ENCODE measurements around the gene MRPL36.

The MRPL36 gene

GRCh38 chr5:1782385-1783215 is 17.0 kb downstream of the MRPL36 start:
- H3K9me3 ChIP-seq (ENCODE audit: control insufficient read depth, low read length) = no peaks in the 10 kb centered on the region

GRCh38 chr5:1781726-1782384 is 17.8 kb downstream of the MRPL36 start:
- Histone ChIP-seq H3K4me3 (ENCODE audit: low read length) (no peak overlapping the region), H3K4me1 (ENCODE audit: control insufficient read depth, insufficient read depth, low read length) (peaks cover 10% of the 10 kb centered on the region), H3K9ac (ENCODE audit: low read length) (no peak overlapping the region), H3K27me3 (replicated peaks; ENCODE audit: control insufficient read depth, insufficient read depth, low read length) (no peaks in the 10 kb centered on the region), H3K36me3 (ENCODE audit: control insufficient read depth, insufficient read depth, low read length, severe bottlenecking) (no peaks in the 10 kb centered on the region), H3K9me3 (ENCODE audit: control insufficient read depth, low read length) (no peaks in the 10 kb centered on the region)
- no peak for DNase-seq (ENCODE audit: low read depth)

More at GRCh38 chr5:1782385-1783215, 17.0 kb downstream of the MRPL36 start:
- no peak overlapping the region for H3K9ac ChIP-seq (ENCODE audit: low read length)
- H3K27me3 ChIP-seq (replicated peaks; ENCODE audit: control insufficient read depth, insufficient read depth, low read length) = no peaks in the 10 kb centered on the region
- peaks cover 10% of the 10 kb centered on the region for H3K4me1 ChIP-seq (ENCODE audit: control insufficient read depth, insufficient read depth, low read length)
- DNase-seq (ENCODE audit: low read depth) = no peak
- no peaks in the 10 kb centered on the region for H3K36me3 ChIP-seq (ENCODE audit: control insufficient read depth, insufficient read depth, low read length, severe bottlenecking)
- no peak overlapping the region for H3K4me3 ChIP-seq (ENCODE audit: low read length)

GRCh38 chr5:1781107-1781506 is 18.5 kb downstream of the MRPL36 start:
- Histone ChIP-seq H3K4me1 (ENCODE audit: control insufficient read depth, insufficient read depth, low read length) (peaks cover 10% of the 10 kb centered on the region), H3K9me3 (ENCODE audit: control insufficient read depth, low read length) (no peaks in the 10 kb centered on the region), H3K36me3 (ENCODE audit: control insufficient read depth, insufficient read depth, low read length, severe bottlenecking) (no peaks in the 10 kb centered on the region), H3K9ac (ENCODE audit: low read length) (no peak overlapping the region), H3K27me3 (replicated peaks; ENCODE audit: control insufficient read depth, insufficient read depth, low read length) (no peaks in the 10 kb centered on the region), H3K4me3 (ENCODE audit: low read length) (no peak overlapping the region)
- no peak for DNase-seq (ENCODE audit: low read depth)

- peaks cover 10% of the 10 kb centered on the region for H3K4me1 ChIP-seq (ENCODE audit: control insufficient read depth, insufficient read depth, low read length)
- no peaks in the 10 kb centered on the region for H3K27me3 ChIP-seq (replicated peaks; ENCODE audit: control insufficient read depth, insufficient read depth, low read length)
- no peaks in the 10 kb centered on the region for H3K36me3 ChIP-seq (ENCODE audit: control insufficient read depth, insufficient read depth, low read length, severe bottlenecking)
- peaks cover 3% of the 10 kb centered on the region for H3K9me3 ChIP-seq (ENCODE audit: control insufficient read depth, low read length)
- no peak overlapping the region for H3K4me3 ChIP-seq (ENCODE audit: low read length)
- DNase-seq (ENCODE audit: low read depth) = peak; percentile 9
- no peak overlapping the region for H3K9ac ChIP-seq (ENCODE audit: low read length)
Measured at GRCh38 chr5:1780614-1780930, 19.1 kb downstream of the MRPL36 start.

- H3K27me3 ChIP-seq (replicated peaks; ENCODE audit: control insufficient read depth, insufficient read depth, low read length) = no peaks in the 10 kb centered on the region
- no peak for DNase-seq (ENCODE audit: low read depth)
- no peak overlapping the region for H3K9ac ChIP-seq (ENCODE audit: low read length)
- H3K4me3 ChIP-seq (ENCODE audit: low read length) = no peak overlapping the region
- H3K4me1 ChIP-seq (ENCODE audit: control insufficient read depth, insufficient read depth, low read length) = peaks cover 10% of the 10 kb centered on the region
- H3K9me3 ChIP-seq (ENCODE audit: control insufficient read depth, low read length) = peaks cover 3% of the 10 kb centered on the region
- no peaks in the 10 kb centered on the region for H3K36me3 ChIP-seq (ENCODE audit: control insufficient read depth, insufficient read depth, low read length, severe bottlenecking)
Measured at GRCh38 chr5:1779782-1780613, 19.6 kb downstream of the MRPL36 start.

GRCh38 chr5:1779021-1779680 is 20.5 kb downstream of the MRPL36 start:
- H3K36me3 ChIP-seq (ENCODE audit: control insufficient read depth, insufficient read depth, low read length, severe bottlenecking) = no peaks in the 10 kb centered on the region
- no peak overlapping the region for H3K9ac ChIP-seq (ENCODE audit: low read length)
- no peaks in the 10 kb centered on the region for H3K27me3 ChIP-seq (replicated peaks; ENCODE audit: control insufficient read depth, insufficient read depth, low read length)
- peaks cover 3% of the 10 kb centered on the region for H3K9me3 ChIP-seq (ENCODE audit: control insufficient read depth, low read length)
- H3K4me3 ChIP-seq (ENCODE audit: low read length) = no peak overlapping the region
- no peak for DNase-seq (ENCODE audit: low read depth)
- peaks cover 10% of the 10 kb centered on the region for H3K4me1 ChIP-seq (ENCODE audit: control insufficient read depth, insufficient read depth, low read length)

- no peaks in the 10 kb centered on the region for H3K27me3 ChIP-seq (replicated peaks; ENCODE audit: control insufficient read depth, insufficient read depth, low read length)
- no peak overlapping the region for H3K4me3 ChIP-seq (ENCODE audit: low read length)
- peaks cover 3% of the 10 kb centered on the region for H3K9me3 ChIP-seq (ENCODE audit: control insufficient read depth, low read length)
- no peak for DNase-seq (ENCODE audit: low read depth)
- H3K36me3 ChIP-seq (ENCODE audit: control insufficient read depth, insufficient read depth, low read length, severe bottlenecking) = no peaks in the 10 kb centered on the region
- no peak overlapping the region for H3K9ac ChIP-seq (ENCODE audit: low read length)
- H3K4me1 ChIP-seq (ENCODE audit: control insufficient read depth, insufficient read depth, low read length) = peaks cover 10% of the 10 kb centered on the region
Measured at GRCh38 chr5:1778138-1779020, 21.3 kb downstream of the MRPL36 start.

GRCh38 chr5:1777281-1778137 is 22.1 kb downstream of the MRPL36 start:
- no peaks in the 10 kb centered on the region for H3K36me3 ChIP-seq (ENCODE audit: control insufficient read depth, insufficient read depth, low read length, severe bottlenecking)
- no peak overlapping the region for H3K4me3 ChIP-seq (ENCODE audit: low read length)
- DNase-seq (ENCODE audit: low read depth) = no peak
- peaks cover 10% of the 10 kb centered on the region for H3K4me1 ChIP-seq (ENCODE audit: control insufficient read depth, insufficient read depth, low read length)
- peaks cover 3% of the 10 kb centered on the region for H3K9me3 ChIP-seq (ENCODE audit: control insufficient read depth, low read length)
- no peak overlapping the region for H3K9ac ChIP-seq (ENCODE audit: low read length)
- no peaks in the 10 kb centered on the region for H3K27me3 ChIP-seq (replicated peaks; ENCODE audit: control insufficient read depth, insufficient read depth, low read length)

- DNase-seq (ENCODE audit: low read depth) = no peak
- H3K27me3 ChIP-seq (replicated peaks; ENCODE audit: control insufficient read depth, insufficient read depth, low read length) = peaks cover 6% of the 10 kb centered on the region
- peaks cover 3% of the 10 kb centered on the region for H3K9me3 ChIP-seq (ENCODE audit: control insufficient read depth, low read length)
Measured at GRCh38 chr5:1776831-1777230, 22.8 kb downstream of the MRPL36 start.

GRCh38 chr5:1772634-1773033 is 27.0 kb downstream of the MRPL36 start:
- peak; percentile 41 for DNase-seq (ENCODE audit: low read depth)
- peaks cover 3% of the 10 kb centered on the region for H3K9me3 ChIP-seq (ENCODE audit: control insufficient read depth, low read length)
- no peak overlapping the region for H3K4me3 ChIP-seq (ENCODE audit: low read length)
- H3K36me3 ChIP-seq (ENCODE audit: control insufficient read depth, insufficient read depth, low read length, severe bottlenecking) = no peaks in the 10 kb centered on the region
- no peaks in the 10 kb centered on the region for H3K4me1 ChIP-seq (ENCODE audit: control insufficient read depth, insufficient read depth, low read length)
- H3K27me3 ChIP-seq (replicated peaks; ENCODE audit: control insufficient read depth, insufficient read depth, low read length) = peaks cover 23% of the 10 kb centered on the region
- no peak overlapping the region for H3K9ac ChIP-seq (ENCODE audit: low read length)

More at GRCh38 chr5:1776831-1777230, 22.8 kb downstream of the MRPL36 start:
- H3K4me3 ChIP-seq (ENCODE audit: low read length) = no peak overlapping the region
- no peak overlapping the region for H3K9ac ChIP-seq (ENCODE audit: low read length)
- no peaks in the 10 kb centered on the region for H3K36me3 ChIP-seq (ENCODE audit: control insufficient read depth, insufficient read depth, low read length, severe bottlenecking)
- peaks cover 10% of the 10 kb centered on the region for H3K4me1 ChIP-seq (ENCODE audit: control insufficient read depth, insufficient read depth, low read length)
